ENCODE results near the gene SPTBN5.

- TF ChIP-seq EP300 (IDR thresholded peaks at IDR 0.05), result no peak
- TF ChIP-seq POLR2A (IDR thresholded peaks at IDR 0.05; ENCODE audit: low read depth), result no peak
- no peak for TF ChIP-seq CTCF (IDR thresholded peaks at IDR 0.05)
Measured at GRCh38 chr15:41887893-41888292, 6.0 kb downstream of the SPTBN5 start.

Data from esophagus muscularis mucosa (tissue), 4 donors.